ENCODE measurements around the gene CHGA.
A peak's percentile ranks its signal among the peaks of the same experiment; 100 is the strongest.

CHGA gene

DNA sequence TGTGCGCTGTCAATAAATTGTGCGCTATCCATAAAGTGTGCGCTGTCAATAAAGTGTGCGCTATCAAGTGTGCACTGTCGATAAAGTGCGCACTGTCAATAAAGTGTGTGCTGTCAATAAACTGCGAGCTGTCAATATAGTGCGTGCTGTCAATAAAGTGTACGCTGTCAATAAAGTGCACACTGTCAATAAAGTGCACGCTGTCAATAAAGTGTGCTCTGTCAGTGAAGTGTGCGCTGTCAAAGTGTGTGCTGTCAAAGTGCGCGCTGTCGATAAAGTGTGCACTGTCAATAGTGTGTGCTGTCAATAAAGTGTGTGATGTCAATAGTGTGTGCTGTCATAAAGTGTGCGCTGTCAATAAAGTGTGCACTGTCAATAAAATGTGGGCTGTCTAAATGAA lies 2.9 kb upstream of the CHGA start:
- no peak for ATAC-seq
- H3K36me3 Mint-ChIP-seq = no peaks in the 10 kb centered on the region
- no peak overlapping the region for H3K27ac Mint-ChIP-seq
- H3K27me3 Mint-ChIP-seq = peaks cover 55% of the 10 kb centered on the region
- H3K9me3 Mint-ChIP-seq = no peaks in the 10 kb centered on the region
- peaks cover 22% of the 10 kb centered on the region for H3K4me1 Mint-ChIP-seq
- no peak overlapping the region for H3K4me3 Mint-ChIP-seq

GRCh38 chr14:92922155-92922735 lies 705 bp upstream of the CHGA start:
- Mint-ChIP-seq H3K9me3 (no peaks in the 10 kb centered on the region), H3K4me3 (no peak overlapping the region), H3K27ac (no peak overlapping the region), H3K36me3 (no peaks in the 10 kb centered on the region), H3K4me1 (peaks cover 25% of the 10 kb centered on the region), H3K27me3 (peaks cover 49% of the 10 kb centered on the region)
- ATAC-seq = no peak

DNA sequence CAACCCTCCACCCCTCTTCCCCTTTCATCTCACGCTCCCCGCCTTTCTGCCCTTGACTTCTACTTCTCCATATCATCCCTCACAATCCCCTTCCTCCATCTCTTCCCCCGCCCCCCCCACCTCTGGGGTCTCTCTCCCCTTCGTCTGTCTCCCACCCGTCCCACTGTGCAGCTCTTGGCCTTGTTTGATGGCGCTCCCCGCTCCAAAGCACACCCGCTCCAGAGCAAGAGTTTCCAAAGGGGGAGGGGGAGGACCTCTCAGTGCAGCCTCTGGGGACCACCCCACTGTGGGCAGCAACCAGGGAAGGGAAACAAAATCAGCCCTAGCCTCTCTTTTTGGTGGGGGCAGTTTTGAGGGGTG lies 774 bp downstream of the CHGA start:
- Mint-ChIP-seq H3K4me3 (no peak overlapping the region), H3K27ac (no peak overlapping the region), H3K27me3 (peaks cover 36% of the 10 kb centered on the region), H3K36me3 (no peaks in the 10 kb centered on the region), H3K4me1 (peaks cover 25% of the 10 kb centered on the region), H3K9me3 (no peaks in the 10 kb centered on the region)
- no peak for ATAC-seq

- no peaks in the 10 kb centered on the region for H3K36me3 Mint-ChIP-seq
- peak overlapping the region; percentile 34 for H3K4me3 Mint-ChIP-seq
- ATAC-seq = peak; percentile 70
- peaks cover 25% of the 10 kb centered on the region for H3K4me1 Mint-ChIP-seq
- peaks cover 36% of the 10 kb centered on the region for H3K27me3 Mint-ChIP-seq
- no peaks in the 10 kb centered on the region for H3K9me3 Mint-ChIP-seq
- no peak overlapping the region for H3K27ac Mint-ChIP-seq
These were observed 1.3 kb downstream of the CHGA start for GRCh38 chr14:92924247-92924646.

- Mint-ChIP-seq H3K36me3 (no peaks in the 10 kb centered on the region), H3K4me3 (no peak overlapping the region), H3K4me1 (peaks cover 25% of the 10 kb centered on the region), H3K27me3 (peaks cover 36% of the 10 kb centered on the region), H3K9me3 (no peaks in the 10 kb centered on the region), H3K27ac (no peak overlapping the region)
- no peak for ATAC-seq
These were observed 2.5 kb downstream of the CHGA start for GRCh38 chr14:92925446-92925845.

GRCh38 chr14:92926180-92926845 lies 3.4 kb downstream of the CHGA start:
- ATAC-seq = no peak
- Mint-ChIP-seq H3K27me3 (peaks cover 30% of the 10 kb centered on the region), H3K9me3 (no peaks in the 10 kb centered on the region), H3K4me1 (peaks cover 31% of the 10 kb centered on the region), H3K27ac (no peak overlapping the region), H3K36me3 (peaks cover 6% of the 10 kb centered on the region), H3K4me3 (no peak overlapping the region)

- Mint-ChIP-seq H3K9me3 (no peaks in the 10 kb centered on the region), H3K27me3 (peaks cover 24% of the 10 kb centered on the region), H3K36me3 (peaks cover 8% of the 10 kb centered on the region), H3K4me1 (peaks cover 32% of the 10 kb centered on the region), H3K27ac (no peak overlapping the region), H3K4me3 (no peak overlapping the region)
- no peak for ATAC-seq
These were observed 4.0 kb downstream of the CHGA start for GRCh38 chr14:92926931-92927330.

DNA sequence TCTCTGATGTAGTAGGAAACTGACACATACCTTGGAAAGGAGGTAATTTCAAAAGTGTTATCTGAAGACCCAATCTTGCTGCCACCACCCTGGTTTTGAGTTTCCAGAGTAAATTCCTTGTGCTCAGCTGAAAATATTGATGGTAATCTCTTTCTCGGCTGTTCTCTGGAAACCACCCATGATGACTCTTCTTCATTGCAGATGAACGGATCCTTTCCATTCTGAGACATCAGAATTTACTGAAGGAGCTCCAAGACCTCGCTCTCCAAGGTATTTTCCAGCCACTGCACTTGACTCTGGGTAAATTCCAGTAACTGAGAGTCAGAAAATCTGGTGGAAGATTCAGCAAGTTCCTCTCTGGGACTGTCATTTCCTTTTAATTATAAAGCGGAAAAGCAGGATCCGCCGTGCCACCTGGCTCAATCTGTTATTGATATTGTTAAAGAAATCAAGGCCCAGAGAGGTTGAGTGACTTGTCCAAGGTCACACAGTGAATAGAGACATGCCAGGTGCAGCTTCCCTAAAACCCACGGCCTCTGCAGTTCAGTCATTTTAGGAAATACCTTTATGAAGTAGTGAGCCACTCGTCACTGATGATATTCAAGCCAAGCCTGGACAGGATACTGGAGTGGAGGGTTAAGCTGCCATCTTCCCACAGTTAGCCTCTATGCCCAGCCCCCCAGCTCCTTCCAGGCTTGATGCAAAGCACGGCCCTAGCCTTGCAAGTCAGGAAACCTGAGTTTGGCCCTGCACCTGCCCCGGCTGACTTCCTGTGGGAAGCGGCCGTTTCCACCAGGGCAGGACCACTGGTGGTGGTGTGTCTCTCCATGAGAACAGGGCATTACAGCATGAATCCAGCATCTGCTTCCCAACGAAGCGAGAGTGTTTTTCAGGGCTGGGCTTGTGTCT lies 4.7 kb downstream of the CHGA start:
- H3K27ac Mint-ChIP-seq = no peak overlapping the region
- H3K27me3 Mint-ChIP-seq = peaks cover 17% of the 10 kb centered on the region
- no peak overlapping the region for H3K4me3 Mint-ChIP-seq
- ATAC-seq = no peak
- H3K4me1 Mint-ChIP-seq = peaks cover 29% of the 10 kb centered on the region
- H3K36me3 Mint-ChIP-seq = peaks cover 14% of the 10 kb centered on the region
- H3K9me3 Mint-ChIP-seq = no peaks in the 10 kb centered on the region

- peaks cover 13% of the 10 kb centered on the region for H3K27me3 Mint-ChIP-seq
- ATAC-seq = no peak
These were observed 5.3 kb downstream of the CHGA start for GRCh38 chr14:92928258-92928629.

DNA sequence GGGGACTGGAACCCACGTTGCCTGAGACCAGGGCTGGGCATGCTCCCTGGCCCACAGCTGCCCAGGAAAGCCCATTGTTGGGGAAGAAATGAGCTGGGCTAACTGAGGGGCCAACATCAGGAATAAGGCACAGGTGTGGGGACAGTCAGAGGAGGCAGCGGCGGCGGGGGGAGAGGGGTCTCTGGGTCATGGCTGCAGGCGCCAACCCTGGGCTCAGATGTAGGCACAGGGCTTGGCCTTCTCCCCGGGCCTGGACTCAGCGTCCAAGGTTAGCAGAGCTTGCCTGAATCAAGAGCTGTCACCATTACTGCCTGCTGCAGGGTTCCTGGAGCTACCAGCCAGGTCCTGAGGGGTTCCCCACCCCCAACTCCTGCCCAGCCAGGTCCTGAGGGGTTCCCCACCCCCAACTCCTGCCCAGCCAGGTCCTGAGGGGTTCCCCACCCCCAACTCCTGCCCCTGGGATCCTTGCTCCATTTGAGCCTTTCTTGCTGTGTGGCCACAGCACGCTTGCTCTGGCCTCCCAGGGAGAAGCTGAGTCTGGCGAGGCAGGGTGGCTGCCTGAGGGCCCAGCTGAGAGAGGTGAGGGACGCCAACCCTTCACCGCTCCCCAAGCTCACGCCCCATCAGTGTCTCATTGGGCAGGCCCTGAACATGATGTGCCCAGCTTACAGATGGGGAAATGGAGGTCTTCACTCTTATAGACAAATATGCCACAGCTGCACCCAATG lies 6.2 kb downstream of the CHGA start:
- Mint-ChIP-seq H3K36me3 (peaks cover 19% of the 10 kb centered on the region), H3K27ac (no peak overlapping the region), H3K9me3 (no peaks in the 10 kb centered on the region), H3K4me1 (peaks cover 19% of the 10 kb centered on the region), H3K27me3 (peaks cover 4% of the 10 kb centered on the region), H3K4me3 (no peak overlapping the region)
- ATAC-seq = no peak

More at GRCh38 chr14:92928258-92928629, 5.3 kb downstream of the CHGA start:
- H3K4me3 Mint-ChIP-seq = no peak overlapping the region
- peaks cover 26% of the 10 kb centered on the region for H3K4me1 Mint-ChIP-seq
- H3K36me3 Mint-ChIP-seq = peaks cover 14% of the 10 kb centered on the region
- H3K27ac Mint-ChIP-seq = no peak overlapping the region
- no peaks in the 10 kb centered on the region for H3K9me3 Mint-ChIP-seq

DNA sequence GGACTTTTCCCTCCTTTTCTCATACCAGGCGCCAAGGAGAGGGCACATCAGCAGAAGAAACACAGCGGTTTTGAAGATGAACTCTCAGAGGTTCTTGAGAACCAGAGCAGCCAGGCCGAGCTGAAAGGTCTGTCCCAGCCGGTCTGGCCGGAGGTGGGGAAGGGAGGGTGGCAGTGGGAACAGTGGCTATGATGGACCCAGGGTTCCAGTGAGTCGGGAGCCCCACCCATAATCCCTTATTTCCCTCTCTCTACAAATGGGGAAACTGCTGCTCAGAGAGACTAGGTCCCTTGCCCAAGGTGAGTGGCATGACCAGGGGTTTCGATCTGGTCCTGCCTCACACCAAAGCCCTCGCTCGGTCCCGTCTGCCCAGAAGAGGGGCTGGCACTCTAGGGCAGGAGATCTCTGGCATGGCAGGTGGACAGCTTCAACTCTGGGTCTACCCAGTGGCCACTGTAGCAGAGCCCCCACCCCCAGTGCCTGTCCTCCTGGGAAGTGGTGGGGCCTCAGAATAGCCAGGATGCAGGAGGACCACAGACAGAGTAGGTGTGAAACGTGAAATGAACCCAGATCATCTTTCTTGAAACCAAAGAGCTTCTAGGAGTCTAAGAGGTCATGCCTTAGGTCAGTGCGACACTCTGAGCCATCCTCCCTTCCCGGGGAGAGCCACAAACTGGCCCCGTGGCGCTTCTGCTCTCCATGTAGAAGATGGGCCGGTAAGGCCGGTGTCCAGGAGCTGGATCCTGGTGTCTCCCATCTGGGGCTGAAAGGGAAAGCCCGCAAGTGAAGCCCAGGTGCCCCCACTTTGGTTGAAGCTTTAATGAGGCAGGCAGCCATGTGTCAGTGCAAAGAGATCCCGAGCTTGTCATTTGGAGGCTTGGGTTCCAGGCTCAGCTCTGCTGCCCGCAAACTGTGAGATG lies 7.0 kb downstream of the CHGA start:
- Mint-ChIP-seq H3K36me3 (peaks cover 19% of the 10 kb centered on the region), H3K4me1 (peaks cover 11% of the 10 kb centered on the region), H3K4me3 (no peak overlapping the region), H3K27me3 (no peaks in the 10 kb centered on the region), H3K9me3 (no peaks in the 10 kb centered on the region), H3K27ac (no peak overlapping the region)
- no peak for ATAC-seq

- no peak overlapping the region for H3K27ac Mint-ChIP-seq
These were observed 8.0 kb downstream of the CHGA start for GRCh38 chr14:92930737-92931602.

DNA sequence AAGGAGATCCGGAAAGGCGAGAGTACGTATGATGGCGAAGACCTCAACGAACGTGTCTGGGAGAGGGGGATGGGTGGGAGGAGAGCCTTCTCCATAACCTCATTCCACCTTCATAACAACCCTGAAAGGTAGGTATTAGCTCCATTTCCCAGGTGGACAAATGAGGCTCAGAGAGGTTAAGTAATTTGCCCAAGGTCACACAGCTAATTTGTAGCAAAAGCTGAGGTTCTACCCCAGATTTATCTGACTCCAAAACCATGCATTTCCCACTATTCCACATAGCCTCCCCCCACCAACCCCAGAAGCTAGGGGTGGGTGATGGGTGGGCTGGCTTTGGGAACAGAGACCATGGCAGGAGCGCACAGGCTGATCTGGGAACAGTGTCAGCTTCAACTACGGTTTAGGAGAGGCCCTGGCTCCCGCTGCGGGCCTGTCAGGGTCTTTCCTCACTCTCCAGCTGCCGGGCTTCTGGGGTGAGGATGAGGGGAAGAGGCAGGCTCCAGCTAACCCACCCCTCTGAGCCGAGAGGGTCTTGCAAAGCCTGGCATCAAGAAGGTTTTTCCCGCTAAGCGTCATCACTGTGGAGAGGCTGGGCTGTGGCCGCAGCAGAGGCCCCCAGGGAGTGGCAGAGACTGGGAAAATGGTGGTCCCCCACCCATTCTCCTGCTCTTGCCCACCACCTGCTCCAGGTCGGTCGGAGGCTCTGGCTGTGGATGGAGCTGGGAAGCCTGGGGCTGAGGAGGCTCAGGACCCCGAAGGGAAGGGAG lies 8.9 kb downstream of the CHGA start:
- Mint-ChIP-seq H3K27me3 (no peaks in the 10 kb centered on the region), H3K9me3 (no peaks in the 10 kb centered on the region), H3K4me1 (peaks cover 7% of the 10 kb centered on the region), H3K27ac (no peak overlapping the region), H3K36me3 (peaks cover 35% of the 10 kb centered on the region), H3K4me3 (no peak overlapping the region)
- no peak for ATAC-seq

More at GRCh38 chr14:92930737-92931602, 8.0 kb downstream of the CHGA start:
- Mint-ChIP-seq H3K4me1 (peaks cover 7% of the 10 kb centered on the region), H3K36me3 (peaks cover 29% of the 10 kb centered on the region), H3K27me3 (no peaks in the 10 kb centered on the region), H3K4me3 (no peak overlapping the region), H3K9me3 (no peaks in the 10 kb centered on the region)
- no peak for ATAC-seq

Measured in stimulated activated memory B cell treated with anti-CD40 and anti-IgM and Interleukin-4, amounts not matched to agents 10 μg/mL and 1 μg/mL and 100 μg/mL, for 72 hours (primary cell).